ENCODE results near the gene PPP1R9A.

DNA sequence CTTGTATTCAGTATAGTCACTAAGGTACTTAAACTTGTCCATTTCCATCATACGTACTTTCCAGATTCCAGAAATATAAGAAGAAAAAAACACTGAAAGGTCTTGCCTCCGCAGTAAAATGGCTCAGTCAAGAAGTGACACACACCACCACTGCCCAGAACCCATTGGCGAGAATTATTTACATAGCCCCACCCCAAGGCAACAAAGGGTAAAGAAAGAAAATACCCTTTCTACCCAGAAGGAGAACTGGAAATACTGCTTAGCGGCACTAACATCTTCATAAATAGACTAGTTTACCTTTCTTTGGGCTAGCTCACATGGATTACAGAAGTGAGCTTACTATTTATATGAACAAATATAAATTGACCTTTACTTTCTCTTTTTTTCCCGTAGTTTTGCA lies 194.0 kb downstream of the PPP1R9A start:
- TF ChIP-seq POLR2A (IDR thresholded peaks at IDR 0.05): no peak
- TF ChIP-seq, protein P1, sequence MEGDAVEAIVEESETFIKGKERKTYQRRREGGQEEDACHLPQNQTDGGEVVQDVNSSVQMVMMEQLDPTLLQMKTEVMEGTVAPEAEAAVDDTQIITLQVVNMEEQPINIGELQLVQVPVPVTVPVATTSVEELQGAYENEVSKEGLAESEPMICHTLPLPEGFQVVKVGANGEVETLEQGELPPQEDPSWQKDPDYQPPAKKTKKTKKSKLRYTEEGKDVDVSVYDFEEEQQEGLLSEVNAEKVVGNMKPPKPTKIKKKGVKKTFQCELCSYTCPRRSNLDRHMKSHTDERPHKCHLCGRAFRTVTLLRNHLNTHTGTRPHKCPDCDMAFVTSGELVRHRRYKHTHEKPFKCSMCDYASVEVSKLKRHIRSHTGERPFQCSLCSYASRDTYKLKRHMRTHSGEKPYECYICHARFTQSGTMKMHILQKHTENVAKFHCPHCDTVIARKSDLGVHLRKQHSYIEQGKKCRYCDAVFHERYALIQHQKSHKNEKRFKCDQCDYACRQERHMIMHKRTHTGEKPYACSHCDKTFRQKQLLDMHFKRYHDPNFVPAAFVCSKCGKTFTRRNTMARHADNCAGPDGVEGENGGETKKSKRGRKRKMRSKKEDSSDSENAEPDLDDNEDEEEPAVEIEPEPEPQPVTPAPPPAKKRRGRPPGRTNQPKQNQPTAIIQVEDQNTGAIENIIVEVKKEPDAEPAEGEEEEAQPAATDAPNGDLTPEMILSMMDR (IDR thresholded peaks at IDR 0.05): no peak

All from tibial nerve (tissue), 3 donors.